Stomach (tissue), 4 donors: ENCODE data around the gene OLIG1.

Experiments used
- EP300 ChIP-seq: sonication (generic); formaldehyde crosslinking; IDR thresholded peaks from one replicate; pipeline ENCODE4 v1.6.1; 2017; ENCODE audit warnings: antibody characterized with exemption
- POLR2A ChIP-seq, 4 donors: fragments of 450-650 bp; IDR thresholded peaks; one replicate each; pipeline ENCODE4 v1.6.1; 2016; ENCODE audit warnings: antibody characterized with exemption in 4 of 4, control low read depth in 2 of 4, mild to moderate bottlenecking in 1 of 4, moderate library complexity in 1 of 4
- POLR2AphosphoS5 ChIP-seq, 3 donors: sonication (generic); formaldehyde crosslinking; IDR thresholded peaks; one replicate each; pipeline ENCODE4 v1.6.1; 2016; ENCODE audit warnings: antibody characterized with exemption in 3 of 3
- TF ChIP-seq, protein P1 (sequence below), 7 experiments: fragments of 450-650 bp in 4 of 7; fragments of 200-600 bp in 3 of 7; sonication (generic) in 3 of 7; IDR thresholded peaks; one replicate each; pipeline ENCODE4 v1.5.1; 2016 to 2019; ENCODE audit warnings: antibody characterized with exemption in 7 of 7, control low read depth in 2 of 7, mild to moderate bottlenecking in 1 of 7

GRCh38 chr21:33111577-33111976 lies 41.6 kb downstream of the OLIG1 start:
- TF ChIP-seq, protein P1, sequence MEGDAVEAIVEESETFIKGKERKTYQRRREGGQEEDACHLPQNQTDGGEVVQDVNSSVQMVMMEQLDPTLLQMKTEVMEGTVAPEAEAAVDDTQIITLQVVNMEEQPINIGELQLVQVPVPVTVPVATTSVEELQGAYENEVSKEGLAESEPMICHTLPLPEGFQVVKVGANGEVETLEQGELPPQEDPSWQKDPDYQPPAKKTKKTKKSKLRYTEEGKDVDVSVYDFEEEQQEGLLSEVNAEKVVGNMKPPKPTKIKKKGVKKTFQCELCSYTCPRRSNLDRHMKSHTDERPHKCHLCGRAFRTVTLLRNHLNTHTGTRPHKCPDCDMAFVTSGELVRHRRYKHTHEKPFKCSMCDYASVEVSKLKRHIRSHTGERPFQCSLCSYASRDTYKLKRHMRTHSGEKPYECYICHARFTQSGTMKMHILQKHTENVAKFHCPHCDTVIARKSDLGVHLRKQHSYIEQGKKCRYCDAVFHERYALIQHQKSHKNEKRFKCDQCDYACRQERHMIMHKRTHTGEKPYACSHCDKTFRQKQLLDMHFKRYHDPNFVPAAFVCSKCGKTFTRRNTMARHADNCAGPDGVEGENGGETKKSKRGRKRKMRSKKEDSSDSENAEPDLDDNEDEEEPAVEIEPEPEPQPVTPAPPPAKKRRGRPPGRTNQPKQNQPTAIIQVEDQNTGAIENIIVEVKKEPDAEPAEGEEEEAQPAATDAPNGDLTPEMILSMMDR (IDR thresholded peaks at IDR 0.05) = no peak
- TF ChIP-seq EP300 (no peak), POLR2AphosphoS5 (IDR thresholded peaks at IDR 0.05) (no peak), POLR2A (IDR thresholded peaks at IDR 0.05) (no peak)
